Breast epithelium (tissue), 4 donors: ENCODE data around the gene DNAH7. TPM values are rescaled to one million over a fixed set of nuclear protein-coding genes. Genes with fewer than 3 reads are reported as not detected.

ENCODE experiments used
- DNase-seq, 2 donors: peaks; one replicate each; pipeline ENCODE4 v3.0.0-alpha.2; 2019; ENCODE audit warnings: low spot score in 2 of 2
- H3K27ac ChIP-seq, 2 donors: fragments of 200-600 bp; sonication (generic) in 1 of 2; one replicate each; pipeline ENCODE4 v1.5.1; 2016 to 2019; ENCODE audit warnings: mild to moderate bottlenecking in 1 of 2
- H3K27me3 ChIP-seq, 2 donors: fragments of 200-600 bp; sonication (generic) in 1 of 2; one replicate each; pipeline versions ENCODE4 v1.5.1 to v1.6.0; 2017 to 2019; ENCODE audit warnings: control low read depth in 1 of 2, mild to moderate bottlenecking in 1 of 2
- H3K36me3 ChIP-seq: fragments of 200-600 bp; one replicate; pipeline ENCODE4 v1.5.1; 2019
- H3K4me1 ChIP-seq, 2 donors: fragments of 200-600 bp; sonication (generic); one replicate each; pipeline ENCODE4 v1.5.1; 2016 to 2019; ENCODE audit warnings: control low read depth in 1 of 2
- H3K4me3 ChIP-seq, 3 donors: fragments of 200-600 bp; sonication (generic); 1 replicate in 2 of 3; 2 replicates in 1 of 3; pipeline ENCODE4 v1.5.1; 2016 to 2019; ENCODE audit warnings: mild to moderate bottlenecking in 3 of 3, moderate library complexity in 2 of 3
- H3K9me3 ChIP-seq, 2 donors: fragments of 200-600 bp; sonication (generic) in 1 of 2; one replicate each; pipeline ENCODE4 v1.5.1; 2016 to 2019; ENCODE audit warnings: control low read depth in 1 of 2
- POLR2A ChIP-seq: fragments of 450-650 bp; IDR thresholded peaks from one replicate; pipeline ENCODE4 v1.6.1; 2016; ENCODE audit warnings: antibody characterized with exemption, mild to moderate bottlenecking, moderate library complexity
- POLR2AphosphoS5 ChIP-seq, 3 donors: sonication (generic); formaldehyde crosslinking; IDR thresholded peaks; one replicate each; pipeline ENCODE4 v1.6.1; 2017; ENCODE audit warnings: antibody characterized with exemption in 3 of 3
- intact Hi-C: fragments of 100-400 bp; cut with DNase I; formaldehyde crosslinking; loops from one replicate; pipeline ENCODE4 v1.15.1; 2023; ENCODE audit warnings: low total_unique reads
- total RNA-seq, 3 donors: library from RNA; depleted of rRNA; stranded (reverse); fragments of >200 nt; gene quantifications; one replicate each; pipeline ENCODE4 v1.1.0, GENCODE V29; 2016
- TF ChIP-seq, protein P1 (sequence below), 3 donors: fragments of 450-650 bp; IDR thresholded peaks; one replicate each; pipeline ENCODE4 v1.5.1; 2016 to 2017; ENCODE audit warnings: antibody characterized with exemption in 3 of 3, mild to moderate bottlenecking in 3 of 3, moderate library complexity in 3 of 3

The DNAH7 gene
- total RNA-seq, 3 donors from 2014 or later = 1.3 to 10.5 (median 7.2) TPM

DNA sequence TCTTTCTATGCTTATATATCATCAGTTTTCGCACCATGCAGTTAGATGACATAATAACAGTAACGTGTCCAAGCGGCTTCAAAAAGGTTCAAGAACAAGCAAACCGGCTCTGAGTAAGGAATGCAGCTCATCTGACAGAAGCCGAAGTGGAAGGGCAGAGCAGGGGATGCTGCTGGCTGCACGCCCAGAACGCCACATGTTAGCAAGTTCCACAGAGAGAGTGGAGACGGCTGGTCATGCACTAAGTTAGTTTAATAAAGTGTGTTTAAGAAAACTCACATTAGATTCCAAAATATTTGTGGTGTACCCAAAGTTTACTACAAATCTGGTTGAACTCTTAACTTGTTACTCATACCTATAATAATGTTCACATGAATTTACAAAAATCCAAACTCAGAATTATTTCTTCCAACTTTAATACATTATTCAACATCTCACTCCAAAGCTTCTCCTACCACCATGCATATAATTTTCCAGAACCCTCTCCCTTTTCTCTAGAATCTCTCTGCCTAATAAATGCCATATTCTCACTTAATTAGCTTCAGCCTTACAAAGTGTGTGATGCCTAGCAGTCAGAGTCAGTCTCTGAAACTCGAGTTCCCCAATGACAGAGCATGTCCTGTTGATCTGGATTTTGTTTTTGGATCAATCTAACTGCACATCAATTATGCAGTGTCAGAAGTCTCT lies 170.0 kb downstream of the DNAH7 start:
- H3K4me3 ChIP-seq = no peak overlapping the region
- DNase-seq = peak in 1 of 2 donors; percentile 77
- H3K27me3 ChIP-seq = no peaks in the 10 kb centered on the region
- intact Hi-C loops = no loop called here
- H3K27ac ChIP-seq = no peak overlapping the region
- peaks cover 0 to 6% of the 10 kb centered on the region in 2 donors for H3K4me1 ChIP-seq
- TF ChIP-seq, protein P1, sequence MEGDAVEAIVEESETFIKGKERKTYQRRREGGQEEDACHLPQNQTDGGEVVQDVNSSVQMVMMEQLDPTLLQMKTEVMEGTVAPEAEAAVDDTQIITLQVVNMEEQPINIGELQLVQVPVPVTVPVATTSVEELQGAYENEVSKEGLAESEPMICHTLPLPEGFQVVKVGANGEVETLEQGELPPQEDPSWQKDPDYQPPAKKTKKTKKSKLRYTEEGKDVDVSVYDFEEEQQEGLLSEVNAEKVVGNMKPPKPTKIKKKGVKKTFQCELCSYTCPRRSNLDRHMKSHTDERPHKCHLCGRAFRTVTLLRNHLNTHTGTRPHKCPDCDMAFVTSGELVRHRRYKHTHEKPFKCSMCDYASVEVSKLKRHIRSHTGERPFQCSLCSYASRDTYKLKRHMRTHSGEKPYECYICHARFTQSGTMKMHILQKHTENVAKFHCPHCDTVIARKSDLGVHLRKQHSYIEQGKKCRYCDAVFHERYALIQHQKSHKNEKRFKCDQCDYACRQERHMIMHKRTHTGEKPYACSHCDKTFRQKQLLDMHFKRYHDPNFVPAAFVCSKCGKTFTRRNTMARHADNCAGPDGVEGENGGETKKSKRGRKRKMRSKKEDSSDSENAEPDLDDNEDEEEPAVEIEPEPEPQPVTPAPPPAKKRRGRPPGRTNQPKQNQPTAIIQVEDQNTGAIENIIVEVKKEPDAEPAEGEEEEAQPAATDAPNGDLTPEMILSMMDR (IDR thresholded peaks at IDR 0.05) = no peak
- TF ChIP-seq POLR2A = no peak
- no peak for TF ChIP-seq POLR2AphosphoS5 (IDR thresholded peaks at IDR 0.05)
- no peaks in the 10 kb centered on the region for H3K36me3 ChIP-seq
- no peaks in the 10 kb centered on the region for H3K9me3 ChIP-seq

- TF ChIP-seq, protein P1 (IDR thresholded peaks at IDR 0.05) = no peak
- TF ChIP-seq POLR2AphosphoS5 (IDR thresholded peaks at IDR 0.05) (no peak), POLR2A (no peak)
- H3K9me3 ChIP-seq = no peaks in the 10 kb centered on the region
- no peaks in the 10 kb centered on the region for H3K36me3 ChIP-seq
- DNase-seq = no peak
- intact Hi-C loops = no loop called here
- H3K27ac ChIP-seq = no peak overlapping the region
- H3K4me3 ChIP-seq = no peak overlapping the region
- no peaks in the 10 kb centered on the region for H3K4me1 ChIP-seq
- no peaks in the 10 kb centered on the region for H3K27me3 ChIP-seq
Measured at GRCh38 chr2:195891081-195891480, 177.6 kb downstream of the DNAH7 start.

DNA sequence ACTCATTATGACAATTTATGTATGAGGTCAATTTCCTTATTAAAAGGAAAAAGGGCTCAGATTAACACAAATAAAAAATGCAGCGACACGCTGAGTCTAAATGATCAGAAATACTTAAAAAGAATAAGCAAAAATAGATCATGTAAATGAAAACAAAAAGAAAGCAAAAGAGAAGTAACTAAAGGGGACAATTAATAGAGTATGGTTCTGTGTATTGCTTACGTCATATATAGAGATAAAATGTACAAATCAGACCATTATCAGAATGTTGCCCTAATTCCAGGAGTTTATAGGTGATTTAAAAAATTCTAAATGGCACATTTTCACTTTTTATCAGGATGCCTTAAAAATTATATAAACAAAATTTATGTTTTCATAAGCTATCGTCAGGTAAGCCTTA lies 189.5 kb downstream of the DNAH7 start:
- TF ChIP-seq POLR2A = no peak
- TF ChIP-seq POLR2AphosphoS5 (IDR thresholded peaks at IDR 0.05) = no peak
- TF ChIP-seq, protein P1 (IDR thresholded peaks at IDR 0.05) = no peak
- Histone ChIP-seq H3K9me3 (no peaks in the 10 kb centered on the region), H3K4me1 (no peaks in the 10 kb centered on the region), H3K27ac (no peak overlapping the region), H3K27me3 (no peaks in the 10 kb centered on the region), H3K4me3 (no peak overlapping the region), H3K36me3 (no peaks in the 10 kb centered on the region)
- intact Hi-C loops = no loop called here
- no peak for DNase-seq

DNA sequence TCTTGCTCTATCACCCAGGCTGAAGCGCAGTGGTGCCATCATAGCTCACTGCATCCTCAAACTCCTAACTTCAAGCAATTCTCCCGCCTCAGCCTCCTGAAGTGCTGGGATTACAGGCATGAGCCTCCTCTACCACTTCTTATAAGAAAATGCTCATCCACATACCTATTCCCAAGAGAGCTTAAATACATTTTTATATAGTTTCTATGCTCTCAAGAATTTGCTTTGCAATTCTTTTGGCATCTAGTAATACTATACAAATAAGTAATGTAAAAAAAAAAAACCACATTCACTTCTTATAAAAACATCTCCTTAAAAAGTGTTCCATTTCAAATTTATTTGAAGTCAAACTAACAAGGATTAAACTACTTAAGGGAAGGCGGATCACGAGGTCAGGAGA lies 197.3 kb downstream of the DNAH7 start:
- DNase-seq = no peak
- TF ChIP-seq POLR2AphosphoS5 (IDR thresholded peaks at IDR 0.05) (no peak), POLR2A (no peak)
- TF ChIP-seq, protein P1 (IDR thresholded peaks at IDR 0.05) = no peak
- Histone ChIP-seq H3K27ac (no peak overlapping the region), H3K4me1 (no peaks in the 10 kb centered on the region), H3K36me3 (no peaks in the 10 kb centered on the region), H3K4me3 (no peak overlapping the region), H3K27me3 (no peaks in the 10 kb centered on the region), H3K9me3 (no peaks in the 10 kb centered on the region)
- intact Hi-C loops = no loop called here

GRCh38 chr2:195864316-195864715 lies 204.3 kb downstream of the DNAH7 start:
- intact Hi-C loops = no loop called here
- Histone ChIP-seq H3K4me3 (no peak overlapping the region), H3K27ac (no peak overlapping the region), H3K9me3 (no peaks in the 10 kb centered on the region), H3K27me3 (no peaks in the 10 kb centered on the region), H3K36me3 (no peaks in the 10 kb centered on the region), H3K4me1 (no peaks in the 10 kb centered on the region)
- no peak for DNase-seq
- TF ChIP-seq, protein P1 (IDR thresholded peaks at IDR 0.05) = no peak
- TF ChIP-seq POLR2AphosphoS5 (IDR thresholded peaks at IDR 0.05) = no peak
- TF ChIP-seq POLR2A = no peak
